Measurements from ENCODE around the gene KHDC1. TPM values are rescaled to one million over a fixed set of nuclear protein-coding genes. Genes with fewer than 3 reads are reported as not detected.
"Not testable (repeated sequence)": the region's sequence is repeated elsewhere in the genome, so short reads cannot be mapped to it uniquely, and the experiment has no call there.

Gene KHDC1
- total RNA-seq, 3 donors from 2014 or later: 0.32 to 1.0 (median 0.66) TPM

DNA sequence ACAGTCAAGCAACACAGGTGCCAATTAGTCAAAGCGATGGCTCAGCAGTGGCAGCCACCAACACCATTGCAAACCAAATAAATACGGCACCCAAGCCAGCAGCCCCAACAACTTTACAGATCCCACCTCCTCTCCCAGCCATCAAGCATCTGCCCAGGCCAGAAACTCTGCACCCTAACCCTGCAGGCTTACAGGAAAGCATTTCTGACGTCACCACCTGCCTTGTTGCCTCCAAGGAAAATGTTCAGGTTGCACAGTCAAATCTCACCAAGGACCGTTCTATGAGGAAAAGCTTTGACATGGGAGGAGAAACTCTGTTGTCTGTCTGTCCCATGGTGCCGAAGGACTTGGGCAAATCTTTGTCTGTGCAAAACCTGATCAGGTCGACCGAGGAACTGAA is 68.3 kb downstream of the KHDC1 start:
- no peak overlapping the region for H3K27ac ChIP-seq
- no peak for DNase-seq (ENCODE audit: low spot score in 2 of 2)
- no peaks in the 10 kb centered on the region for H3K4me1 ChIP-seq
- TF ChIP-seq POLR2AphosphoS5 (IDR thresholded peaks at IDR 0.05): no peak
- no peak for TF ChIP-seq POLR2A (IDR thresholded peaks at IDR 0.05)
- TF ChIP-seq CTCF (IDR thresholded peaks at IDR 0.05): no peak
- no peaks in the 10 kb centered on the region for H3K36me3 ChIP-seq
- intact Hi-C loops (cut with DNase I; ENCODE audit: low total_unique reads): no loop called here
- H3K27me3 ChIP-seq: no peaks in the 10 kb centered on the region
- no peaks in the 10 kb centered on the region for H3K9me3 ChIP-seq
- H3K4me3 ChIP-seq: no peak overlapping the region

DNA sequence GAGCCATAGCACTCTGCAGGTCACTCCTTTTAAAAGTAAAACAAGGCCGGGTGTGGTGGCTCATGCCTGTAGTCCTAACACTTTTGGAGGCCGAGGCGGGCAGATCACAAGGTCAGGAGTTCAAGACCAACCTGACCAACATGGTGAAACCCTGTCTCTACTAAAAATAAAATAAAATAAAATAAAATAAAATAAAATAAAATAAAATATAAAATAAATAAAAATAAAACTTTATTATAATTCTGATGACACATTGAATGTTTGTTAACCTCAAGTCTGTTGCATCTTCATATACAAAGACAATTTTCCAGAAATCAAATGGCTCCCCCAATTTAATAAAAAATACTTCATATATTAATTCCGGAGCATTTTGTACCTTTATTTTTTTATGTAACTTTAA is 69.7 kb downstream of the KHDC1 start:
- H3K27ac ChIP-seq; H3K9me3 ChIP-seq; intact Hi-C loops (cut with DNase I; ENCODE audit: low total_unique reads); DNase-seq (ENCODE audit: low spot score in 2 of 2); H3K4me3 ChIP-seq; H3K4me1 ChIP-seq; H3K36me3 ChIP-seq; H3K27me3 ChIP-seq: not testable (repeated sequence)

Other genes starting within 250 kb of the KHDC1 start
- not detected for gene KHDC1L, start 37.7 kb downstream of the KHDC1 start, total RNA-seq
- not detected for gene DPPA5, start 91.1 kb upstream of the KHDC1 start, total RNA-seq
- not detected for gene KHDC3L, start 99.5 kb upstream of the KHDC1 start, total RNA-seq
- under 1 TPM in 1 of 3 donors, not detected in 2; 0.33 TPM for gene OOEP, start 106.7 kb upstream of the KHDC1 start, total RNA-seq
- gene DDX43, start 131.6 kb upstream of the KHDC1 start, total RNA-seq: 1 to 10 TPM; 1.5 to 5.9 (median 5.0) TPM
- 1 to 10 TPM; 3.7 to 5.9 (median 3.7) TPM for gene CGAS, start 189.1 kb upstream of the KHDC1 start, total RNA-seq
- 10 to 100 TPM; 17.4 to 40.8 (median 34.4) TPM for gene MTO1, start 198.5 kb upstream of the KHDC1 start, total RNA-seq

Measured in breast epithelium (tissue), 4 donors.